Upper lobe of left lung (tissue), 6 donors: ENCODE results near the gene TSPAN11. TPM values are rescaled to one million over a fixed set of nuclear protein-coding genes. Genes with fewer than 3 reads are reported as not detected.

Experiments used
- ATAC-seq, 2 donors: fragments of 200-7000 bp; cut with Tn5 transposase; one replicate each; pipeline ENCODE4 v1.9.1; 2022; ENCODE audit warnings: mild to moderate bottlenecking in 2 of 2, moderate library complexity in 2 of 2; ENCODE audit not compliant: low FRiP score in 2 of 2
- DNase-seq, 2 donors: peaks; one replicate each; pipeline ENCODE4 v3.0.0-alpha.2; 2019 to 2020
- H3K27ac ChIP-seq, 4 donors: fragments of 200-600 bp; sonication (generic); one replicate each; pipeline ENCODE4 v1.5.1; 2016 to 2019
- H3K27me3 ChIP-seq, 4 donors: fragments of 200-600 bp; sonication (generic); one replicate each; pipeline ENCODE4 v1.5.1; 2017 to 2019
- H3K36me3 ChIP-seq, 4 donors: fragments of 200-600 bp; sonication (generic); one replicate each; pipeline ENCODE4 v1.5.1; 2016 to 2019
- H3K4me1 ChIP-seq, 4 donors: fragments of 200-600 bp; sonication (generic); one replicate each; pipeline ENCODE4 v1.5.1; 2018 to 2019
- H3K4me3 ChIP-seq, 4 donors: fragments of 200-600 bp; sonication (generic); one replicate each; pipeline ENCODE4 v1.5.1; 2017 to 2019; ENCODE audit warnings: mild to moderate bottlenecking in 2 of 4, moderate library complexity in 1 of 4
- H3K9me3 ChIP-seq, 4 donors: fragments of 200-600 bp; sonication (generic); one replicate each; pipeline ENCODE4 v1.5.1; 2018 to 2019
- CTCF ChIP-seq, 6 experiments: fragments of 450-650 bp in 4 of 6; fragments of 200-600 bp in 2 of 6; sonication (generic) in 2 of 6; IDR thresholded peaks; one replicate each; pipeline ENCODE4 v1.5.1; 2016 to 2019; ENCODE audit warnings: antibody characterized with exemption in 6 of 6
- EP300 ChIP-seq, 4 donors: sonication (generic); formaldehyde crosslinking; IDR thresholded peaks; one replicate each; pipeline ENCODE4 v1.5.1; 2017; ENCODE audit warnings: antibody characterized with exemption in 4 of 4, control low read depth in 2 of 4
- POLR2A ChIP-seq, 4 donors: fragments of 450-650 bp; IDR thresholded peaks; one replicate each; pipeline ENCODE4 v1.5.1; 2016 to 2017; ENCODE audit warnings: antibody characterized with exemption in 4 of 4, mild to moderate bottlenecking in 2 of 4
- POLR2AphosphoS5 ChIP-seq, 2 donors: sonication (generic); formaldehyde crosslinking; IDR thresholded peaks; one replicate each; pipeline ENCODE4 v1.5.1; 2017; ENCODE audit warnings: antibody characterized with exemption in 2 of 2
- WGBS, 2 donors: methylation state at CpG; one replicate each; pipeline ENCODE4 v1.1.5; 2017 to 2018; 5-methylcytosine and 5-hydroxymethylcytosine counted together
- total RNA-seq, 6 donors: library from RNA; depleted of rRNA in 4 of 6; stranded (reverse); fragments of >200 nt in 4 of 6; gene quantifications; one replicate each; pipeline versions ENCODE4 v1.1.0 to v1.2.1, GENCODE V29; 2016 to 2021
- donor health status: DM: no; HTN: no; CAD: no; lungs with moderate emphysema.
- donor health status: DM: no; HTN: yes; CAD: no; lungs with severe emphysema.

Gene TSPAN11
- total RNA-seq, 6 donors from 2014 or later, result 1.0 to 9.7 (median 3.5) TPM

GRCh38 chr12:30961030-30961429, 34.5 kb downstream of the TSPAN11 start:
- H3K4me1 ChIP-seq, result no peaks in the 10 kb centered on the region
- H3K4me3 ChIP-seq, result no peak overlapping the region
- no peaks in the 10 kb centered on the region for H3K27me3 ChIP-seq
- no peak for TF ChIP-seq EP300 (IDR thresholded peaks at IDR 0.05)
- no peaks in the 10 kb centered on the region for H3K36me3 ChIP-seq
- no peaks in the 10 kb centered on the region for H3K9me3 ChIP-seq
- no peak for ATAC-seq
- DNase-seq, result no peak
- 89 to 96% methylated on average over 3 of the region's 3 CpGs for WGBS, 2 donors
- H3K27ac ChIP-seq, result no peak overlapping the region

- Histone ChIP-seq H3K27me3 (no peaks in the 10 kb centered on the region), H3K4me1 (no peaks in the 10 kb centered on the region), H3K27ac (no peak overlapping the region), H3K4me3 (no peak overlapping the region), H3K36me3 (no peaks in the 10 kb centered on the region), H3K9me3 (no peaks in the 10 kb centered on the region)
- WGBS, 2 donors, result 89 to 92% methylated on average over 2 of the region's 2 CpGs
- TF ChIP-seq POLR2A (IDR thresholded peaks at IDR 0.05) (no peak), EP300 (IDR thresholded peaks at IDR 0.05) (no peak), CTCF (IDR thresholded peaks at IDR 0.05) (no peak), POLR2AphosphoS5 (IDR thresholded peaks at IDR 0.05) (no peak)
- ATAC-seq (no peak), DNase-seq (no peak)
These were observed 35.5 kb downstream of the TSPAN11 start for GRCh38 chr12:30962047-30962446.

GRCh38 chr12:30963709-30964564, 37.4 kb downstream of the TSPAN11 start:
- ATAC-seq, result no peak
- no peak overlapping the region for H3K4me3 ChIP-seq
- no peaks in the 10 kb centered on the region for H3K4me1 ChIP-seq
- H3K36me3 ChIP-seq, result no peaks in the 10 kb centered on the region
- peak in 1 of 2 donors; percentile 58 for DNase-seq
- H3K27me3 ChIP-seq, result no peaks in the 10 kb centered on the region
- whole genome bisulfite sequencing, 2 donors, result 79 to 81% methylated on average over 5 to 21 of the region's 21 CpGs
- no peak overlapping the region for H3K27ac ChIP-seq
- no peaks in the 10 kb centered on the region for H3K9me3 ChIP-seq
- TF ChIP-seq POLR2AphosphoS5 (IDR thresholded peaks at IDR 0.05) (no peak), POLR2A (IDR thresholded peaks at IDR 0.05) (no peak), CTCF (IDR thresholded peaks at IDR 0.05) (no peak), EP300 (IDR thresholded peaks at IDR 0.05) (no peak)

GRCh38 chr12:30964896-30965612, 38.5 kb downstream of the TSPAN11 start:
- WGBS, 2 donors, result 91 to 93% methylated on average over 11 to 14 of the region's 14 CpGs
- TF ChIP-seq CTCF (IDR thresholded peaks at IDR 0.05) (no peak), EP300 (IDR thresholded peaks at IDR 0.05) (no peak), POLR2A (IDR thresholded peaks at IDR 0.05) (no peak)
- Histone ChIP-seq H3K4me1 (no peaks in the 10 kb centered on the region), H3K9me3 (no peaks in the 10 kb centered on the region), H3K27me3 (no peaks in the 10 kb centered on the region), H3K4me3 (no peak overlapping the region), H3K27ac (no peak overlapping the region), H3K36me3 (no peaks in the 10 kb centered on the region)
- ATAC-seq, result no peak
- peak in 1 of 2 donors; percentile 22 for DNase-seq

GRCh38 chr12:30965613-30965985, 39.1 kb downstream of the TSPAN11 start:
- DNase-seq, result no peak
- H3K4me3 ChIP-seq, result no peak overlapping the region

More at GRCh38 chr12:30965613-30965985, 39.1 kb downstream of the TSPAN11 start:
- 81 to 87% methylated on average over 11 of the region's 11 CpGs for WGBS, 2 donors
- H3K36me3 ChIP-seq, result no peaks in the 10 kb centered on the region
- no peaks in the 10 kb centered on the region for H3K27me3 ChIP-seq
- peaks cover 0 to 4% (median under 1%) of the 10 kb centered on the region in 4 donors for H3K4me1 ChIP-seq
- TF ChIP-seq EP300 (IDR thresholded peaks at IDR 0.05) (no peak), POLR2A (IDR thresholded peaks at IDR 0.05) (no peak), CTCF (IDR thresholded peaks at IDR 0.05) (no peak), POLR2AphosphoS5 (IDR thresholded peaks at IDR 0.05) (no peak)
- ATAC-seq, result no peak
- no peaks in the 10 kb centered on the region for H3K9me3 ChIP-seq
- no peak overlapping the region for H3K27ac ChIP-seq
